GM23338 (cell line): Measurements from ENCODE around the gene SORT1. TPM values are rescaled to one million over a fixed set of nuclear protein-coding genes. Genes with fewer than 3 reads are reported as not detected.

Experiments used
- ATAC-seq: fragments of 200-7000 bp; cut with Tn5 transposase; 3 replicates; pipeline ENCODE4 v1.9.1; 2020
- DNase-seq: peaks from one replicate; pipeline ENCODE4 v3.0.0-alpha.2; 2015; ENCODE audit warnings: low spot score
- H2AFZ ChIP-seq: fragments of 200-600 bp; sonication (generic); 2 replicates; pipeline ENCODE4 v1.8.0; 2016; ENCODE audit warnings: antibody characterized with exemption, mild to moderate bottlenecking, moderate library complexity
- H3F3A ChIP-seq: fragments of 200-600 bp; sonication (generic); replicated peaks from 2 replicates; pipeline ENCODE4 v1.8.0; 2017; ENCODE audit warnings: antibody characterized with exemption, mixed run types, low read depth
- H3K27ac ChIP-seq: fragments of 200-600 bp; sonication (generic); 2 replicates; pipeline ENCODE4 v1.6.1; 2016; ENCODE audit warnings: low read depth
- H3K27me3 ChIP-seq: fragments of 200-600 bp; sonication (generic); 2 replicates; pipeline ENCODE4 v1.8.0; 2016; ENCODE audit warnings: mild to moderate bottlenecking, mixed run types, moderate library complexity; ENCODE audit not compliant: insufficient read depth
- H3K36me3 ChIP-seq: fragments of 200-600 bp; sonication (generic); 2 replicates; pipeline ENCODE4 v1.8.0; 2016; ENCODE audit warnings: mild to moderate bottlenecking; ENCODE audit not compliant: insufficient read depth
- H3K4me1 ChIP-seq: fragments of 200-600 bp; sonication (generic); 2 replicates; pipeline ENCODE4 v1.8.0; 2016; ENCODE audit warnings: mild to moderate bottlenecking, moderate library complexity; ENCODE audit not compliant: insufficient read depth
- H3K4me2 ChIP-seq: fragments of 200-600 bp; sonication (generic); 2 replicates; pipeline ENCODE4 v1.7.1; 2017; ENCODE audit warnings: mixed run types
- H3K4me3 ChIP-seq: fragments of 200-600 bp; sonication (generic); 2 replicates; pipeline ENCODE4 v1.6.1; 2016; ENCODE audit warnings: mixed run types
- H3K79me2 ChIP-seq: fragments of 200-600 bp; sonication (generic); replicated peaks from 2 replicates; pipeline ENCODE4 v1.8.0; 2017; ENCODE audit warnings: mild to moderate bottlenecking; ENCODE audit not compliant: insufficient read depth
- H3K9me2 ChIP-seq: fragments of 200-600 bp; sonication (generic); 2 replicates; pipeline ENCODE4 v1.8.0; 2017; ENCODE audit not compliant: insufficient read depth
- H4K20me1 ChIP-seq: fragments of 200-600 bp; sonication (generic); replicated peaks from 2 replicates; pipeline ENCODE4 v1.8.0; 2017; ENCODE audit warnings: mild to moderate bottlenecking; ENCODE audit not compliant: insufficient read depth
- H3K27ac Mint-ChIP-seq: 2 replicates; pipeline ENCODE4 v1.8.0; 2020; ENCODE audit warnings: inconsistent platforms, mild to moderate bottlenecking, moderate library complexity, mixed read lengths
- H3K27me3 Mint-ChIP-seq: 3 replicates; pipeline ENCODE4 v1.8.0; 2022; ENCODE audit warnings: low read depth, mild to moderate bottlenecking, moderate library complexity, mixed read lengths, inconsistent platforms; ENCODE audit not compliant: insufficient read depth, poor library complexity
- H3K36me3 Mint-ChIP-seq: 3 replicates; pipeline ENCODE4 v1.8.0; 2021; ENCODE audit warnings: low read depth, mild to moderate bottlenecking, inconsistent platforms, moderate library complexity, mixed read lengths
- H3K4me1 Mint-ChIP-seq: 3 replicates; pipeline ENCODE4 v1.8.0; 2020; ENCODE audit warnings: mild to moderate bottlenecking, inconsistent platforms, mixed read lengths
- H3K4me3 Mint-ChIP-seq: 3 replicates; pipeline ENCODE4 v1.8.0; 2021; ENCODE audit warnings: moderate library complexity, mild to moderate bottlenecking, inconsistent platforms, mixed read lengths
- H3K9me3 Mint-ChIP-seq: 3 replicates; pipeline ENCODE4 v1.8.0; 2020; ENCODE audit warnings: moderate library complexity, mild to moderate bottlenecking, inconsistent platforms, mixed read lengths
- CREB1 ChIP-seq: fragments of 250-450 bp; sonication (Bioruptor Pico); IDR thresholded peaks from 2 replicates; pipeline ENCODE4 v1.5.0; 2020; ENCODE audit warnings: low read depth, mild to moderate bottlenecking, moderate library complexity
- EZH2 ChIP-seq: fragments of 200-600 bp; sonication (generic); IDR thresholded peaks from one replicate; pipeline ENCODE4 v1.8.0; 2017; ENCODE audit warnings: antibody characterized with exemption, mild to moderate bottlenecking, low read depth; ENCODE audit not compliant: unreplicated experiment
- JUNB ChIP-seq: IDR thresholded peaks from one replicate; pipeline ENCODE4 v1.6.1; 2016; ENCODE audit warnings: antibody characterized with exemption; ENCODE audit not compliant: unreplicated experiment
- NANOG ChIP-seq: IDR thresholded peaks from 2 replicates; pipeline ENCODE4 v1.6.1; 2016; ENCODE audit warnings: antibody characterized with exemption, borderline replicate concordance
- REST ChIP-seq: IDR thresholded peaks from one replicate; pipeline ENCODE4 v1.6.1; 2018; ENCODE audit warnings: antibody characterized with exemption; ENCODE audit not compliant: unreplicated experiment
- ZNF114 ChIP-seq: fragments of 250-450 bp; sonication (Bioruptor Pico); IDR thresholded peaks from 2 replicates; pipeline ENCODE4 v1.5.0; 2020; ENCODE audit warnings: mild to moderate bottlenecking, moderate library complexity
- ZNF331 ChIP-seq: fragments of 250-450 bp; sonication (Bioruptor Pico); IDR thresholded peaks from 2 replicates; pipeline ENCODE4 v1.5.0; 2020; ENCODE audit warnings: low read depth, mild to moderate bottlenecking, moderate library complexity
- polyA plus RNA-seq: library from polyadenylated mRNA; unstranded; fragments of >200 nt; fragmentation: Nextera tagmentation; extraction: Ambion mirVana; gene quantifications from 2 replicates; pipeline ENCODE4 v1.2.1, GENCODE V29; 2016
- total RNA-seq: library from RNA; depleted of rRNA; stranded (reverse); fragments of >200 nt; shearing (Covaris generic); gene quantifications from 2 replicates; pipeline ENCODE4 v1.2.3, GENCODE V29; 2014
- TF ChIP-seq, protein P1 (sequence below): IDR thresholded peaks from 2 replicates; pipeline ENCODE4 v1.6.1; 2016; ENCODE audit warnings: antibody characterized with exemption
- TF ChIP-seq, protein P2 (sequence below): fragments of 250-450 bp; sonication (Bioruptor Pico); IDR thresholded peaks from 2 replicates; pipeline ENCODE4 v1.5.0; 2020; ENCODE audit warnings: mild to moderate bottlenecking, moderate library complexity

SORT1 gene
- total and polyA plus RNA-seq, 2 experiments from 2014 or later = 10.9 to 55.4 TPM

GRCh38 chr1:109294481-109294880 lies 103.2 kb downstream of the SORT1 start (continued):
- TF ChIP-seq REST = no peak
- TF ChIP-seq JUNB = no peak
- TF ChIP-seq, protein P1, sequence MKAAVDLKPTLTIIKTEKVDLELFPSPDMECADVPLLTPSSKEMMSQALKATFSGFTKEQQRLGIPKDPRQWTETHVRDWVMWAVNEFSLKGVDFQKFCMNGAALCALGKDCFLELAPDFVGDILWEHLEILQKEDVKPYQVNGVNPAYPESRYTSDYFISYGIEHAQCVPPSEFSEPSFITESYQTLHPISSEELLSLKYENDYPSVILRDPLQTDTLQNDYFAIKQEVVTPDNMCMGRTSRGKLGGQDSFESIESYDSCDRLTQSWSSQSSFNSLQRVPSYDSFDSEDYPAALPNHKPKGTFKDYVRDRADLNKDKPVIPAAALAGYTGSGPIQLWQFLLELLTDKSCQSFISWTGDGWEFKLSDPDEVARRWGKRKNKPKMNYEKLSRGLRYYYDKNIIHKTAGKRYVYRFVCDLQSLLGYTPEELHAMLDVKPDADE = no peak

DNA sequence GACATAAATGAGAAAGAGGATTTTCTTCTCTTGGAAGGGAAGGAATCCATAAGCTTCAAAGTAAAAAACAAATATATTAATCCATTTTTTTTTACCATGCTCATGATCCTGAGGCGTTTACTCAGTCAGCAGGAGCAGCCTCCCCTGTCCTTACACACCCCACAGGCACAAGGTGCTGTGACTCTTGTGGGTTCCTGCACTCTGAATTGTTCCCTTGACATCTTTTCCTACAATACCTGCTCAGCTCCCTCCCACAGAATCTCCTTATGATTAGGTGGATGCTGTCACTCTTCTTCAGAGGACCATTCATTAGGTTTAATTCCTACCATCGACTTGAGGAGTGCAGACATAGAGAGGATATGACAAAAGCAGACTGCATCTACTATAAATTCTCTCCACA lies 104.7 kb downstream of the SORT1 start:
- DNase-seq = no peak
- no peaks in the 10 kb centered on the region for H4K20me1 ChIP-seq
- Mint-ChIP-seq H3K36me3 (no peaks in the 10 kb centered on the region), H3K9me3 (no peaks in the 10 kb centered on the region), H3K4me3 (no peak overlapping the region), H3K4me1 (peaks cover 7% of the 10 kb centered on the region; the same call in 2 of the 3 replicates), H3K27ac (no peak overlapping the region), H3K27me3 (peaks cover 12% of the 10 kb centered on the region)
- H3K4me2 ChIP-seq = no peak overlapping the region
- no peaks in the 10 kb centered on the region for H3K79me2 ChIP-seq
- H3F3A ChIP-seq = no peaks in the 10 kb centered on the region
- H3K4me3 ChIP-seq = no peak overlapping the region
- H3K36me3 ChIP-seq = no peaks in the 10 kb centered on the region
- H3K27me3 ChIP-seq = no peaks in the 10 kb centered on the region
- ATAC-seq = no peak
- no peak overlapping the region for H2AFZ ChIP-seq
- no peaks in the 10 kb centered on the region for H3K9me2 ChIP-seq
- H3K27ac ChIP-seq = no peak overlapping the region
- no peaks in the 10 kb centered on the region for H3K4me1 ChIP-seq
- TF ChIP-seq, protein P2, sequence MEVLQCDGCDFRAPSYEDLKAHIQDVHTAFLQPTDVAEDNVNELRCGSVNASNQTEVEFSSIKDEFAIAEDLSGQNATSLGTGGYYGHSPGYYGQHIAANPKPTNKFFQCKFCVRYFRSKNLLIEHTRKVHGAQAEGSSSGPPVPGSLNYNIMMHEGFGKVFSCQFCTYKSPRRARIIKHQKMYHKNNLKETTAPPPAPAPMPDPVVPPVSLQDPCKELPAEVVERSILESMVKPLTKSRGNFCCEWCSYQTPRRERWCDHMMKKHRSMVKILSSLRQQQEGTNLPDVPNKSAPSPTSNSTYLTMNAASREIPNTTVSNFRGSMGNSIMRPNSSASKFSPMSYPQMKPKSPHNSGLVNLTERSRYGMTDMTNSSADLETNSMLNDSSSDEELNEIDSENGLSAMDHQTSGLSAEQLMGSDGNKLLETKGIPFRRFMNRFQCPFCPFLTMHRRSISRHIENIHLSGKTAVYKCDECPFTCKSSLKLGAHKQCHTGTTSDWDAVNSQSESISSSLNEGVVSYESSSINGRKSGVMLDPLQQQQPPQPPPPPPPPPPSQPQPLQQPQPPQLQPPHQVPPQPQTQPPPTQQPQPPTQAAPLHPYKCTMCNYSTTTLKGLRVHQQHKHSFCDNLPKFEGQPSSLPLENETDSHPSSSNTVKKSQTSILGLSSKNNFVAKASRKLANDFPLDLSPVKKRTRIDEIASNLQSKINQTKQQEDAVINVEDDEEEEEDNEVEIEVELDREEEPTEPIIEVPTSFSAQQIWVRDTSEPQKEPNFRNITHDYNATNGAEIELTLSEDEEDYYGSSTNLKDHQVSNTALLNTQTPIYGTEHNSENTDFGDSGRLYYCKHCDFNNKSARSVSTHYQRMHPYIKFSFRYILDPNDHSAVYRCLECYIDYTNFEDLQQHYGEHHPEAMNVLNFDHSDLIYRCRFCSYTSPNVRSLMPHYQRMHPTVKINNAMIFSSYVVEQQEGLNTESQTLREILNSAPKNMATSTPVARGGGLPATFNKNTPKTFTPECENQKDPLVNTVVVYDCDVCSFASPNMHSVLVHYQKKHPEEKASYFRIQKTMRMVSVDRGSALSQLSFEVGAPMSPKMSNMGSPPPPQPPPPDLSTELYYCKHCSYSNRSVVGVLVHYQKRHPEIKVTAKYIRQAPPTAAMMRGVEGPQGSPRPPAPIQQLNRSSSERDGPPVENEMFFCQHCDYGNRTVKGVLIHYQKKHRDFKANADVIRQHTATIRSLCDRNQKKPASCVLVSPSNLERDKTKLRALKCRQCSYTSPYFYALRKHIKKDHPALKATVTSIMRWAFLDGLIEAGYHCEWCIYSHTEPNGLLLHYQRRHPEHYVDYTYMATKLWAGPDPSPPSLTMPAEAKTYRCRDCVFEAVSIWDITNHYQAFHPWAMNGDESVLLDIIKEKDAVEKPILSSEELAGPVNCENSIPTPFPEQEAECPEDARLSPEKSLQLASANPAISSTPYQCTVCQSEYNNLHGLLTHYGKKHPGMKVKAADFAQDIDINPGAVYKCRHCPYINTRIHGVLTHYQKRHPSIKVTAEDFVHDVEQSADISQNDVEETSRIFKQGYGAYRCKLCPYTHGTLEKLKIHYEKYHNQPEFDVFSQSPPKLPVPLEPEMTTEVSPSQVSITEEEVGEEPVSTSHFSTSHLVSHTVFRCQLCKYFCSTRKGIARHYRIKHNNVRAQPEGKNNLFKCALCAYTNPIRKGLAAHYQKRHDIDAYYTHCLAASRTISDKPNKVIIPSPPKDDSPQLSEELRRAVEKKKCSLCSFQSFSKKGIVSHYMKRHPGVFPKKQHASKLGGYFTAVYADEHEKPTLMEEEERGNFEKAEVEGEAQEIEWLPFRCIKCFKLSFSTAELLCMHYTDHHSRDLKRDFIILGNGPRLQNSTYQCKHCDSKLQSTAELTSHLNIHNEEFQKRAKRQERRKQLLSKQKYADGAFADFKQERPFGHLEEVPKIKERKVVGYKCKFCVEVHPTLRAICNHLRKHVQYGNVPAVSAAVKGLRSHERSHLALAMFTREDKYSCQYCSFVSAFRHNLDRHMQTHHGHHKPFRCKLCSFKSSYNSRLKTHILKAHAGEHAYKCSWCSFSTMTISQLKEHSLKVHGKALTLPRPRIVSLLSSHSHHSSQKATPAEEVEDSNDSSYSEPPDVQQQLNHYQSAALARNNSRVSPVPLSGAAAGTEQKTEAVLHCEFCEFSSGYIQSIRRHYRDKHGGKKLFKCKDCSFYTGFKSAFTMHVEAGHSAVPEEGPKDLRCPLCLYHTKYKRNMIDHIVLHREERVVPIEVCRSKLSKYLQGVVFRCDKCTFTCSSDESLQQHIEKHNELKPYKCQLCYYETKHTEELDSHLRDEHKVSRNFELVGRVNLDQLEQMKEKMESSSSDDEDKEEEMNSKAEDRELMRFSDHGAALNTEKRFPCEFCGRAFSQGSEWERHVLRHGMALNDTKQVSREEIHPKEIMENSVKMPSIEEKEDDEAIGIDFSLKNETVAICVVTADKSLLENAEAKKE (CRISPR knock-in tag) = no peak
- TF ChIP-seq ZNF331 (CRISPR knock-in tag) = no peak
- no peak for TF ChIP-seq REST
- no peak for TF ChIP-seq ZNF114 (CRISPR knock-in tag)
- no peak for TF ChIP-seq EZH2
- TF ChIP-seq NANOG = no peak
- no peak for TF ChIP-seq CREB1
